ELF-1 (cell line): ENCODE results near the gene PDE11A.
"Not testable (repeated sequence)": the region's sequence is repeated elsewhere in the genome, so short reads cannot be mapped to it uniquely, and the experiment has no call there.

Source experiments
- DNase-seq: peaks from one replicate; pipeline ENCODE4 v3.0.0-alpha.2; 2016; ENCODE audit warnings: low read depth, low spot score

The PDE11A gene

GRCh38 chr2:177882501-177882900 lies 190.1 kb downstream of the PDE11A start:
- no peak for DNase-seq

GRCh38 chr2:177881921-177882320 lies 190.7 kb downstream of the PDE11A start:
- no peak for DNase-seq

- DNase-seq: no peak
These were observed 191.4 kb downstream of the PDE11A start for GRCh38 chr2:177881008-177881747.

- no peak for DNase-seq
These were observed 192.3 kb downstream of the PDE11A start for GRCh38 chr2:177880285-177880684.

GRCh38 chr2:177876950-177877349 lies 195.6 kb downstream of the PDE11A start:
- no peak for DNase-seq

GRCh38 chr2:177874686-177875085 lies 197.9 kb downstream of the PDE11A start:
- no peak for DNase-seq

- DNase-seq: no peak
These were observed 198.7 kb downstream of the PDE11A start for GRCh38 chr2:177873915-177874314.

GRCh38 chr2:177872286-177872685 lies 200.3 kb downstream of the PDE11A start:
- DNase-seq: no peak

GRCh38 chr2:177869912-177870311 lies 202.7 kb downstream of the PDE11A start:
- no peak for DNase-seq

GRCh38 chr2:177869209-177869608 lies 203.4 kb downstream of the PDE11A start:
- DNase-seq: no peak

- no peak for DNase-seq
These were observed 203.8 kb downstream of the PDE11A start for GRCh38 chr2:177868806-177869205.

- no peak for DNase-seq
These were observed 215.0 kb downstream of the PDE11A start for GRCh38 chr2:177857538-177857937.

- peak; percentile 51 for DNase-seq
These were observed 220.2 kb downstream of the PDE11A start for GRCh38 chr2:177852389-177852788.

- DNase-seq: no peak
These were observed 229.4 kb downstream of the PDE11A start for GRCh38 chr2:177843188-177843587.

- DNase-seq: no peak
These were observed 230.3 kb downstream of the PDE11A start for GRCh38 chr2:177842243-177842642.

- DNase-seq: not testable (repeated sequence)
These were observed 237.0 kb downstream of the PDE11A start for GRCh38 chr2:177835418-177836204.

- no peak for DNase-seq
These were observed 239.8 kb downstream of the PDE11A start for GRCh38 chr2:177832611-177833433.

GRCh38 chr2:177830881-177831386 lies 241.6 kb downstream of the PDE11A start:
- DNase-seq: no peak

GRCh38 chr2:177828557-177828956 lies 244.0 kb downstream of the PDE11A start:
- DNase-seq: no peak

GRCh38 chr2:177826897-177827296 lies 245.7 kb downstream of the PDE11A start:
- no peak for DNase-seq

- no peak for DNase-seq
These were observed 249.6 kb downstream of the PDE11A start for GRCh38 chr2:177822941-177823340.

- no peak for DNase-seq
These were observed 254.2 kb downstream of the PDE11A start for GRCh38 chr2:177818412-177818811.
